Mesodermal cell (in vitro differentiated cells): ENCODE data around the gene HK3.

Source experiments
- H3K27ac ChIP-seq: 2 replicates; pipeline ENCODE4 v1.7.0; 2013; ENCODE audit warnings: mild to moderate bottlenecking, low read depth, low read length, moderate library complexity; ENCODE audit not compliant: severe bottlenecking
- H3K36me3 ChIP-seq: 2 replicates; pipeline ENCODE4 v1.7.1; 2013; ENCODE audit warnings: mild to moderate bottlenecking, low read length, moderate library complexity; ENCODE audit not compliant: control insufficient read depth, insufficient read depth
- H3K4me1 ChIP-seq: one replicate; pipeline ENCODE4 v1.7.1; 2013; ENCODE audit warnings: mild to moderate bottlenecking, low read length; ENCODE audit not compliant: insufficient read depth, control insufficient read depth, poor library complexity, severe bottlenecking
- H3K4me3 ChIP-seq: 2 replicates; pipeline ENCODE4 v1.7.0; 2013; ENCODE audit warnings: low read length, control low read depth, mild to moderate bottlenecking; ENCODE audit not compliant: insufficient read depth, poor library complexity, severe bottlenecking; ENCODE audit errors: extremely low read depth
- H3K9me3 ChIP-seq: 2 replicates; pipeline ENCODE4 v1.7.1; 2013; ENCODE audit warnings: mild to moderate bottlenecking, low read length, moderate library complexity; ENCODE audit not compliant: control insufficient read depth
- WGBS, 2 experiments: methylation state at CpG; one replicate each; pipeline ENCODE4 v1.1.5; 2013; ENCODE audit warnings: missing lambda C conversion rate in 2 of 2; ENCODE audit not compliant: insufficient coverage in 2 of 2; 5-methylcytosine and 5-hydroxymethylcytosine counted together

The HK3 gene

DNA sequence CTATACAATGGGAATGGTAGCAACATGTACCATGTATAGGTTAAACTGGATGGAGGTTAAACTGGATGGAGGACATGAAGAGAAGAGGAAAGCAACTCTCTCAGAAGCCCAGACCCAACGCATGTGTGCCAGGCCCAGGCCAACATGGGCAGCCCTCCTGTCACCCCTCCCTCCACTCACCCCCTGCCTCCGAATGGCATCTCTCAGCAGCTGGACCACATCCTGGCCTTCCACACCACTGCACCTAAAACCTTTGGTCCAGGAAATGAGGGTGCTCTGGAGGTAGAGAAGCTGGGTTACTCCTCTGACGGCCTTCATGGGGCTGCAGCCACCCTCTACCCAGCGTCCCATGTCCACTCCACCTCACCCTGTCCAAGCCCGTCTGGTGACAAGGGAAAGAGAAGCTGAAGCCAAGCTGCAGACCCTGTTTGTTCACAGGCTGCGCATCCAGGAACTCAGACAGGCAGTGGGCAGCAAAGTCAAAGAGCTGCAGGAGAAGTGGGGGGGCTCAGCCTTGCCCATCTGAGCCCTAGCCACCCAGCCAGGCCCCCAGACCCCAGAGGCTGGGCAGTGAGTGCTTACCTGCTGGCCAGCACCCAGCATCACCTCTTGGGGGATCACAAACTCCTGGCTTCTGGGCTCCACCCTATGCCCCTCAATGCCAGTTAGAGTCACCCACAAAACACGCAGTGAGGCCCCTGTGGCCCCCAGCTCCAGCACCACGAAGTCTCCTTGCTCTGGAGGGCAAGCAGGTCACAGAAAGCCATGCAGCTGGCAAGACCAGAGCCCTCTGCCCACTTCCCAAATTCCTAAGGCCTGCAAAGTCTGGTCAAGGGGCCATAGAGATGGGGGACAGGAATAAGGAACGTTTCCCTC is 8.5 kb downstream of the HK3 start:
- Histone ChIP-seq H3K4me3 (no peak overlapping the region), H3K36me3 (no peaks in the 10 kb centered on the region), H3K9me3 (no peaks in the 10 kb centered on the region), H3K27ac (no peak overlapping the region), H3K4me1 (no peaks in the 10 kb centered on the region)
- WGBS, 2 experiments, result 81 to 85% methylated on average over 5 to 6 of the region's 9 CpGs

- Histone ChIP-seq H3K27ac (no peak overlapping the region), H3K36me3 (no peaks in the 10 kb centered on the region), H3K4me3 (no peak overlapping the region), H3K9me3 (no peaks in the 10 kb centered on the region), H3K4me1 (peaks cover 1% of the 10 kb centered on the region)
- WGBS, 2 experiments, result 91 to 92% methylated on average over 23 of the region's 24 CpGs
These were observed 9.5 kb downstream of the HK3 start for GRCh38 chr5:176889321-176890280.

DNA sequence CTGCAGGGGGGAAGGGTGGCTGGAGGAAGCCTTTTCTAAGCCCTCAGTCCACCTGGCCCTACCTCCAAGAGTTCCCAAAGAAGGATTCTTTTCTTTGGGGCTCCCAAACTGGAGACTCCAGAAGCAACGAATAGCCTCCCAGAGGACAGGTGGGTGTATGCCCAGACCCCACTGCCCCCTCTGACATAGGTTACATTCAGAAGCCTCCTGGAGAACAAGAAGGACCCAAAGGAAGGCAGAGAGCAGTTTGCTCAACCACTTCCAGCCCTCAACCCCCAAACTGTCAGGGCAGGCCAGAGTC is 10.3 kb downstream of the HK3 start:
- no peak overlapping the region for H3K4me3 ChIP-seq
- H3K36me3 ChIP-seq, result no peaks in the 10 kb centered on the region
- peaks cover 4% of the 10 kb centered on the region for H3K4me1 ChIP-seq
- no peak overlapping the region for H3K27ac ChIP-seq
- 75% methylated on average over 1 of the region's 1 CpG for WGBS, 2 experiments
- H3K9me3 ChIP-seq, result no peaks in the 10 kb centered on the region

DNA sequence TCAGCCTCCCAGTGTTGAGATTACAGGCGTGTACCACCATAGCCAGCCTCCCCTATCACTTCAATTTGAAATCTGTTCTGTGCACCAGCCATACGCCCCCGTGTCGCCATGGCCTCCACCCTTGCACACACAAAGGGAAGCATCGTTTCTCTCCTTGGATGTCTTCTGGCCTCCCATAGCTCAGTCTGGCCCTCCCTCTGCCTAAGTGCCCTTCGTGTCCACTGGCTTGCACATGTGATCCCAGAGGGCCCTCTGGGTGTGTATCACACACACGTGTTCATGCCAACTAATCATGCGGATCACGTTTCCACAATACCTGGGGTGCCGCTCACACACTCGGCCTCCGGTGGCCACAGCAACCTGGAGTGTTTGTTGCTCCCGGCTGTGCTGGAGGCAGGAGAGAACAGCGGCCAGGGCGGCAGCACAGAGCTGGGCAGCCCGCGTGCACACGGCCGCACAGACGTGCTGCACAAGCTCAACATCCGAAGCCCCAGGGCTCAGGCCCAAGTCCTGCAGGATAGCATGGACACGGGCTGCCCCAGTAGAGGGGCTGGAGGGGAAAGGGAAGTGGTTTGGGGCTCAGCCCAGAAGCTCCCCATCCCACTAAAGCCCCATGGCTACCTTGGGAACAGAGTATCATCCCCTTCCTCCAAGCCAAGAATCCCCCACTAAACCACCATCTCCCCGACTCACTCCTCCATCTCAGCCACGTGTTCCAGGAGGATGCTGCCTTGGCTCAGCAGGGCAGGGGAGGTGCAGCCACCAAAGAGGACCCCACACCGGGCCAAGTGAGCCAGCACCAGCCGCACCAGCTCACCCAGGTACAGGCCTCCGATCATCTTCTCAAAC is 10.9 kb downstream of the HK3 start:
- no peak overlapping the region for H3K4me3 ChIP-seq
- no peaks in the 10 kb centered on the region for H3K9me3 ChIP-seq
- H3K4me1 ChIP-seq, result peaks cover 4% of the 10 kb centered on the region
- no peaks in the 10 kb centered on the region for H3K36me3 ChIP-seq
- WGBS, 2 experiments, result 90 to 93% methylated on average over 22 to 25 of the region's 27 CpGs
- no peak overlapping the region for H3K27ac ChIP-seq

DNA sequence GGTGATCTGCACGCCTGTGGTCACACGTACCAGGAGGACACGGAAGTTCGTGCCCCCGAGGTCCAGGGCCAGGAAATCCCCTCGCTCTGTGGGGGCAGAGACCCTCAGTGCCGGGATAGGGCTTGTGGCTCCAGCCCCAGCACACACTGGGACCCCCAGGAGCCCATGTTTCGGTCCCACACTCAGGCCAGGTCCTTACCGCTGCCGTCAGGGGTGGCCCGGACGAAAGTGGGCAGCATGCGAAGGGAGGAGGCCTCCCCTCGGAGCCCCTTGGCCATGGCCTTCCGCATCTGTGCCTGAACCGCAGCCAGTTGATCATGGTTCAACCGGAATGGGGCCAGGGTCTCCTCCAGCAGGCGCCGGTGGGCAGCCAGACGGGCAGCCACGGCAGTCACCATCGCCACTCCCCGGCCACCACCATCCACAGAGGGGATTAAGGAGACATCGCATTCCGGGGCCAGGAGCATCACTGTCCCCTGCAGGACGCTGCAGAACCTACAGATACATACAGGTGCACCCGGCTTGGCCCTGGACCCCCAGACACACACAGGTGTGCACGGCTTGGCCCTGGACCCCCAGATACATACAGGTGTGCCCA is 11.8 kb downstream of the HK3 start:
- H3K4me1 ChIP-seq, result peaks cover 4% of the 10 kb centered on the region
- 92 to 93% methylated on average over 27 of the region's 28 CpGs for whole genome bisulfite sequencing, 2 experiments
- no peaks in the 10 kb centered on the region for H3K9me3 ChIP-seq
- no peak overlapping the region for H3K4me3 ChIP-seq
- H3K27ac ChIP-seq, result no peak overlapping the region
- no peaks in the 10 kb centered on the region for H3K36me3 ChIP-seq

GRCh38 chr5:176886336-176887251 is 12.6 kb downstream of the HK3 start:
- WGBS, 2 experiments, result 88 to 91% methylated on average over 9 to 10 of the region's 13 CpGs
- no peak overlapping the region for H3K4me3 ChIP-seq
- no peaks in the 10 kb centered on the region for H3K9me3 ChIP-seq
- H3K27ac ChIP-seq, result no peak overlapping the region
- no peaks in the 10 kb centered on the region for H3K36me3 ChIP-seq
- peaks cover 4% of the 10 kb centered on the region for H3K4me1 ChIP-seq

DNA sequence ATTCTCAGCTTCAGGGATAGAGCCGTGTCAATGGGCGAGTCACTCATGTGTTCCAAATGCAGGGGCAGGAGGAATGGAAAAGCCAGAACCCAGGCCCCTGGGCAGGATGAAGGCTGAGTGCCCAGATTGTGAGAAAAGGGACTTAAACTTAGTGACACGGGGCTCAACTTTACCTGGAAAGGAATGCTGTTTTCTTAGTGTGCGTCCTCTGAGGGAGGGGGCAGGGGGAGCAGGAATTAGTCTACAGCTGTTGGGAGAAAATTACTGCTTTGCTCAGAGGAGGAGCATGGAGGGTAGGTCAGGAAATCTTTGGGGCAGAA is 14.6 kb downstream of the HK3 start:
- H3K27ac ChIP-seq, result no peak overlapping the region
- no peaks in the 10 kb centered on the region for H3K36me3 ChIP-seq
- H3K4me1 ChIP-seq, result peaks cover 4% of the 10 kb centered on the region
- WGBS, 2 experiments, result 61 to 62% methylated on average over 4 of the region's 4 CpGs
- no peaks in the 10 kb centered on the region for H3K9me3 ChIP-seq
- no peak overlapping the region for H3K4me3 ChIP-seq

GRCh38 chr5:176883700-176884570 is 15.2 kb downstream of the HK3 start:
- WGBS, 2 experiments, result 83 to 91% methylated on average over 13 to 14 of the region's 17 CpGs
- no peaks in the 10 kb centered on the region for H3K36me3 ChIP-seq
- no peak overlapping the region for H3K27ac ChIP-seq
- H3K4me3 ChIP-seq, result no peak overlapping the region
- H3K4me1 ChIP-seq, result peaks cover 4% of the 10 kb centered on the region
- H3K9me3 ChIP-seq, result no peaks in the 10 kb centered on the region

DNA sequence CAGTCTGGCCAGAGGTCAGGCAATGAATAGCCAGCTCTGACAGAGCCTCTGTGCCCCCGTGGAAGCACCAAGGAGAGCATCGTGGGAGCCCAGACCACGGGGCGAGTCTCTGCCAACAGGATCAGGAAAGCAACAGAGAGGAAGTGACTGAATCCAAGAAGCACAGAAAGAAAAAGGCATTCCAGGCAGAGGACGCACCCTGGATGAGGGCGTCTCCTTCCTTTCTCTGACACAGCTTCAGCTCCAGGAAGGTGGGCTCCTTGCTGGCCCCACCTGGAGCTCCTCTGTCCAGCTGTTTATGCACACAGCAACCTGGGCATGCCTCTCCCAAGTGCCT is 16.6 kb downstream of the HK3 start:
- H3K27ac ChIP-seq, result no peak overlapping the region
- H3K4me1 ChIP-seq, result peaks cover 4% of the 10 kb centered on the region
- H3K4me3 ChIP-seq, result no peak overlapping the region
- H3K9me3 ChIP-seq, result no peaks in the 10 kb centered on the region
- WGBS, 2 experiments, result 82 to 85% methylated on average over 6 of the region's 6 CpGs
- H3K36me3 ChIP-seq, result no peaks in the 10 kb centered on the region
